K562 (cell line): Measurements from ENCODE around the gene IDUA.

Source experiments
- CTCF ChIP-seq, 3 experiments: IDR thresholded peaks in 2 of 3; conservative IDR thresholded peaks in 1 of 3; 2 replicates each; pipeline ENCODE4 v1.5.1; 2011 to 2012; ENCODE audit warnings: low read length in 3 of 3, mild to moderate bottlenecking in 3 of 3, control low read depth in 2 of 3, improper control_type of control experiment in 1 of 3, inconsistent platforms in 1 of 3, low read depth in 1 of 3, mixed read lengths in 1 of 3, moderate library complexity in 1 of 3; ENCODE audit not compliant: insufficient read depth in 2 of 3
- E2F1 ChIP-seq: sonication (generic); formaldehyde crosslinking; IDR thresholded peaks from 2 replicates; pipeline ENCODE4 v1.8.1; 2023; ENCODE audit warnings: mild to moderate bottlenecking, missing genetic modification reagents, moderate library complexity
- KLF1 ChIP-seq: fragments of 450-650 bp; IDR thresholded peaks from 2 replicates; pipeline ENCODE4 v1.6.1; 2016; ENCODE audit warnings: missing genetic modification characterization, missing compliant biosample characterization
- MBD1 ChIP-seq: fragments of 250-450 bp; sonication (Bioruptor Pico); IDR thresholded peaks from 2 replicates; pipeline ENCODE4 v1.8.0; 2022; ENCODE audit warnings: inconsistent platforms
- POLR2AphosphoS5 ChIP-seq: IDR thresholded peaks from 2 replicates; pipeline ENCODE4 v1.6.1; 2011; ENCODE audit warnings: mild to moderate bottlenecking, low read depth, low read length, moderate library complexity; ENCODE audit not compliant: control insufficient read depth, insufficient read depth
- RAD21 ChIP-seq, 2 experiments: fragments of 250-450 bp in 1 of 2; fragments of 450-650 bp in 1 of 2; sonication (Bioruptor Pico) in 1 of 2; formaldehyde crosslinking in 1 of 2; IDR thresholded peaks in 1 of 2; conservative IDR thresholded peaks in 1 of 2; 2 replicates each; pipeline versions ENCODE4 v1.4.0 to v1.8.0; 2020 to 2022; ENCODE audit warnings: mild to moderate bottlenecking in 2 of 2, moderate library complexity in 1 of 2
- SMARCB1 ChIP-seq: IDR thresholded peaks from 2 replicates; pipeline ENCODE4 v1.6.1; 2011; ENCODE audit warnings: improper control_type of control experiment, low read depth; ENCODE audit not compliant: insufficient read length
- SP2 ChIP-seq: IDR thresholded peaks from 2 replicates; pipeline ENCODE4 v1.6.1; 2011; ENCODE audit warnings: mild to moderate bottlenecking, low read depth, low read length, moderate library complexity; ENCODE audit not compliant: poor library complexity, severe bottlenecking; ENCODE audit errors: extremely low read depth
- ZNF146 ChIP-seq: IDR thresholded peaks from one replicate; pipeline ENCODE4 v1.6.1; 2018; ENCODE audit warnings: missing compliant biosample characterization; ENCODE audit not compliant: unreplicated experiment
- ZNF407 ChIP-seq: fragments of 450-650 bp; IDR thresholded peaks from 2 replicates; pipeline ENCODE4 v1.6.1; 2016; ENCODE audit warnings: low read depth
- ZNF780A ChIP-seq: fragments of 250-450 bp; sonication (Bioruptor Pico); IDR thresholded peaks from 2 replicates; pipeline ENCODE4 v1.5.0; 2021; ENCODE audit warnings: mild to moderate bottlenecking

GRCh38 chr4:1021386-1022050 lies 34.7 kb downstream of the IDUA start:
- TF ChIP-seq CTCF (IDR thresholded peaks at IDR 0.05 in 2 of 3, conservative IDR thresholded peaks at IDR 0.05 in 1 of 3; ENCODE audit: insufficient read depth in 2 of 3, low read depth in 1 of 3, low read length in 3 of 3) (no peak), KLF1 (tag) (no peak), MBD1 (CRISPR knock-in tag) (no peak), ZNF407 (no peak), SP2 (no peak), ZNF780A (CRISPR knock-in tag) (no peak), ZNF146 (CRISPR knock-in tag) (no peak), SMARCB1 (no peak), E2F1 (CRISPR knock-in tag) (no peak), RAD21 (CRISPR knock-in tag; conservative IDR thresholded peaks at IDR 0.05 in 1 of 2, IDR thresholded peaks at IDR 0.05 in 1 of 2) (no peak), POLR2AphosphoS5 (no peak)
